Natural killer cell (primary cell): ENCODE data around the gene LYPD4. TPM values are rescaled to one million over a fixed set of nuclear protein-coding genes. Genes with fewer than 3 reads are reported as not detected.

Source experiments
- ATAC-seq, 3 donors: fragments of 150-1000 bp in 2 of 3; fragments of 200-7000 bp in 1 of 3; cut with Tn5 transposase; 1 replicate in 1 of 3; 2 replicates in 2 of 3; pipeline ENCODE4 v1.10.0; 2021; ENCODE audit warnings: mild to moderate bottlenecking in 2 of 3, moderate library complexity in 2 of 3
- DNase-seq, 2 donors: peaks; one replicate each; pipeline versions ENCODE4 v3.0.0 to v3.0.0-alpha.2; 2013 to 2021; ENCODE audit warnings: mixed read lengths in 1 of 2
- H3K27ac ChIP-seq: one replicate; pipeline ENCODE4 v1.5.1; 2013; ENCODE audit warnings: mild to moderate bottlenecking, low read length
- H3K27me3 ChIP-seq: one replicate; pipeline ENCODE4 v1.6.1; 2013; ENCODE audit warnings: low read length; ENCODE audit not compliant: control insufficient read depth, insufficient read depth
- H3K36me3 ChIP-seq: one replicate; pipeline ENCODE4 v1.6.1; 2013; ENCODE audit warnings: low read length; ENCODE audit not compliant: control insufficient read depth, insufficient read depth
- H3K4me1 ChIP-seq: one replicate; pipeline ENCODE4 v1.6.1; 2013; ENCODE audit warnings: low read length; ENCODE audit not compliant: control insufficient read depth, insufficient read depth
- H3K4me3 ChIP-seq: one replicate; pipeline ENCODE4 v1.5.1; 2013; ENCODE audit warnings: low read length
- H3K9me3 ChIP-seq: one replicate; pipeline ENCODE4 v1.6.1; 2013; ENCODE audit warnings: low read length; ENCODE audit not compliant: control insufficient read depth, insufficient read depth
- H3K27ac Mint-ChIP-seq, 2 donors: one replicate each; pipeline ENCODE4 v1.8.0; 2022; ENCODE audit warnings: mild to moderate bottlenecking in 2 of 2, mixed read lengths in 2 of 2, moderate library complexity in 1 of 2
- H3K27me3 Mint-ChIP-seq, 2 donors: one replicate each; pipeline ENCODE4 v1.8.0; 2022; ENCODE audit warnings: low read depth in 2 of 2, mixed read lengths in 2 of 2
- H3K36me3 Mint-ChIP-seq: one replicate; pipeline ENCODE4 v1.8.0; 2022; ENCODE audit warnings: mixed read lengths
- H3K4me1 Mint-ChIP-seq, 2 donors: one replicate each; pipeline ENCODE4 v1.8.0; 2022; ENCODE audit warnings: mixed read lengths in 2 of 2
- H3K4me3 Mint-ChIP-seq: one replicate; pipeline ENCODE4 v1.8.0; 2022; ENCODE audit warnings: mild to moderate bottlenecking, moderate library complexity, mixed read lengths
- H3K9me3 Mint-ChIP-seq, 2 donors: one replicate each; pipeline ENCODE4 v1.8.0; 2022; ENCODE audit warnings: mixed read lengths in 2 of 2
- CTCF ChIP-seq: fragments of 200-600 bp; IDR thresholded peaks from one replicate; pipeline ENCODE4 v1.8.0; 2022; ENCODE audit warnings: antibody characterized with exemption
- WGBS: methylation state at CpG from one replicate; pipeline ENCODE4 v1.1.7; 2013; ENCODE audit warnings: missing lambda C conversion rate; ENCODE audit not compliant: insufficient coverage; 5-methylcytosine and 5-hydroxymethylcytosine counted together
- intact Hi-C: fragments of 100-400 bp; cut with micrococcal nuclease; formaldehyde crosslinking; loops from one replicate; pipeline ENCODE4 v1.14.2; 2022
- total RNA-seq, 4 donors: library from RNA; stranded (reverse); fragments of 120-200 nt in 1 of 4; gene quantifications; one replicate each; pipeline versions ENCODE4 v1.2.3 to v1.2.4, GENCODE V29; 2013 to 2022

LYPD4 gene
- total RNA-seq, 3 donors from 2014 or later (not counting 1 experiment from before 2014, with no cell fraction given) = not detected

- no peak overlapping the region for H3K27ac Mint-ChIP-seq
- TF ChIP-seq CTCF = no peak
- peaks cover 14 to 15% of the 10 kb centered on the region in 2 donors for H3K27me3 Mint-ChIP-seq
- Histone ChIP-seq H3K4me3 (no peak overlapping the region), H3K9me3 (no peaks in the 10 kb centered on the region), H3K4me1 (peaks cover 27% of the 10 kb centered on the region), H3K36me3 (no peaks in the 10 kb centered on the region), H3K27ac (no peak overlapping the region), H3K27me3 (no peaks in the 10 kb centered on the region)
- H3K4me1 Mint-ChIP-seq = no peaks in the 10 kb centered on the region
- 92% methylated on average over 3 of the region's 3 CpGs for WGBS
- DNase-seq (no peak), ATAC-seq (no peak)
- H3K36me3 Mint-ChIP-seq = no peaks in the 10 kb centered on the region
- H3K9me3 Mint-ChIP-seq = no peaks in the 10 kb centered on the region
- intact Hi-C loops = no loop called here
- H3K4me3 Mint-ChIP-seq = no peak overlapping the region
These were observed 37.3 kb downstream of the LYPD4 start for GRCh38 chr19:41807176-41807575.

- TF ChIP-seq CTCF = no peak
- Mint-ChIP-seq H3K4me1 (no peaks in the 10 kb centered on the region), H3K9me3 (no peaks in the 10 kb centered on the region), H3K4me3 (no peak overlapping the region), H3K27ac (no peak overlapping the region), H3K27me3 (peaks cover 13 to 14% of the 10 kb centered on the region in 2 donors), H3K36me3 (no peaks in the 10 kb centered on the region)
- intact Hi-C loops = no loop called here
- Histone ChIP-seq H3K9me3 (no peaks in the 10 kb centered on the region), H3K4me1 (peaks cover 14% of the 10 kb centered on the region), H3K36me3 (no peaks in the 10 kb centered on the region), H3K27ac (no peak overlapping the region), H3K4me3 (no peak overlapping the region), H3K27me3 (no peaks in the 10 kb centered on the region)
- no peak for DNase-seq
- peak in 1 of 3 donors; percentile 51 for ATAC-seq
- WGBS = 49% methylated on average over 3 of the region's 3 CpGs
These were observed 40.1 kb downstream of the LYPD4 start for GRCh38 chr19:41804336-41804735.

DNA sequence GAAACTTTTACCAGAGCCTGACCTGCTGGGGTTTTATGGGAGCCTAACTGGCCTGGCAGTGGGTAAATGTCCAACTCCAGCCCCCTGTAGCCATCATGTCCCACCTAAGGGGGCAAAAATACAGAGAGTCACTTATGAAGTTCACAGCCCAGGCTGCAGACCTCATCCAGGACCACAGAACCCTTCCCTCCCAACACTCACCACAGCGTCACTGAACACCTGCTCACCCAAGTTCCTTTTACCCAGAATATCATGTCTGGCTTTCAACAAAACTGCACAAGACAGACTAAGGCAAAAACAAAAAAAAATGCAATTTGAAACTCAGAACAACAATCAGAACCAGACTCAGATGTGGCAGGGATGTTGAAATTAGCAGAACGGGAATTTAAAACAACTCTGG, 41.7 kb downstream of the LYPD4 start:
- Histone ChIP-seq H3K27ac (peak overlapping the region; percentile 42), H3K9me3 (no peaks in the 10 kb centered on the region), H3K4me3 (no peak overlapping the region), H3K4me1 (peaks cover 13% of the 10 kb centered on the region), H3K27me3 (no peaks in the 10 kb centered on the region), H3K36me3 (no peaks in the 10 kb centered on the region)
- 11% methylated on average over 2 of the region's 2 CpGs for WGBS
- no peak for DNase-seq
- H3K36me3 Mint-ChIP-seq = no peaks in the 10 kb centered on the region
- intact Hi-C loops = no loop called here
- H3K27me3 Mint-ChIP-seq = peaks cover 5 to 10% of the 10 kb centered on the region in 2 donors
- H3K4me3 Mint-ChIP-seq = no peak overlapping the region
- no peak for TF ChIP-seq CTCF
- H3K4me1 Mint-ChIP-seq = no peaks in the 10 kb centered on the region
- peak overlapping the region in 1 of 2 donors; percentile 8 for H3K27ac Mint-ChIP-seq
- no peaks in the 10 kb centered on the region for H3K9me3 Mint-ChIP-seq
- no peak for ATAC-seq

DNA sequence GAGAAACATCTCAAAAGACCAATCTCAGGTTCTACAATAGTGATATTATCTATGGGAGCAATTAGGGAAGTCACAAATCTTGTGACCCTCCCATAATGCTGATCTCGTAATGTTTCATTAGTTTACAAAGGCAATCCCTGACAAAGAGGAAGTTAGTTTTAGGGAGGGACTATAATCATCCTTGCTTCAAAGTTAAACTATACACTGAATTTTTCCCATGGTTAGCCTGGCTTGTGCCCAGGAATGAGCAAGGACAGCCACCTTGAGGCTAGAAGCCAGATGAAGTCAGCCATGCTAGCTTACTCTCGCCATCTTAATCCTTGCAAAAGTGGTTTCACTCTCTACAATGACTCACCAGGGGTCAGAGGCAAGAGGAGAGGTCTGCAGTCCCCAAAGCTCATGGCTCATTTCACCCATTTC, 42.7 kb downstream of the LYPD4 start:
- WGBS = 55% methylated on average over 2 of the region's 2 CpGs
- no peaks in the 10 kb centered on the region for H3K36me3 ChIP-seq
- no peak overlapping the region for H3K4me3 Mint-ChIP-seq
- H3K9me3 Mint-ChIP-seq = no peaks in the 10 kb centered on the region
- H3K27me3 Mint-ChIP-seq = peaks cover 5 to 7% of the 10 kb centered on the region in 2 donors
- peaks cover 13% of the 10 kb centered on the region for H3K4me1 ChIP-seq
- no peak overlapping the region for H3K4me3 ChIP-seq
- ATAC-seq = peak in 1 of 3 donors; percentile 73
- H3K27me3 ChIP-seq = no peaks in the 10 kb centered on the region
- no peaks in the 10 kb centered on the region for H3K9me3 ChIP-seq
- H3K4me1 Mint-ChIP-seq = no peaks in the 10 kb centered on the region
- H3K27ac Mint-ChIP-seq = no peak overlapping the region
- intact Hi-C loops = no loop called here
- no peak for TF ChIP-seq CTCF
- DNase-seq = no peak
- peak overlapping the region; percentile 42 for H3K27ac ChIP-seq
- no peaks in the 10 kb centered on the region for H3K36me3 Mint-ChIP-seq
